WERI-Rb-1 (cell line): ENCODE results near the gene PSAP.
A peak's percentile ranks its signal among the peaks of the same experiment; 100 is the strongest.

Experiments
- DNase-seq: peaks from one replicate; pipeline ENCODE4 v3.0.0-alpha.2; 2020
- H3K27ac ChIP-seq: fragments of 250-450 bp; sonication (Bioruptor Pico); 2 replicates; pipeline ENCODE4 v1.5.1; 2020; ENCODE audit warnings: mild to moderate bottlenecking, moderate library complexity
- H3K27me3 ChIP-seq: fragments of 250-450 bp; sonication (Bioruptor Pico); 2 replicates; pipeline ENCODE4 v1.5.1; 2021; ENCODE audit warnings: mild to moderate bottlenecking, low read depth, moderate library complexity; ENCODE audit not compliant: insufficient read depth, severe bottlenecking
- H3K36me3 ChIP-seq: fragments of 250-450 bp; sonication (Bioruptor Pico); 2 replicates; pipeline ENCODE4 v1.5.1; 2020; ENCODE audit warnings: mild to moderate bottlenecking, moderate library complexity
- H3K4me3 ChIP-seq: 2 replicates; pipeline ENCODE4 v1.5.1; 2011; ENCODE audit warnings: low read depth, mild to moderate bottlenecking, control low read depth, low read length
- H3K9me3 ChIP-seq: fragments of 250-450 bp; sonication (Bioruptor Pico); 2 replicates; pipeline ENCODE4 v1.5.1; 2021; ENCODE audit warnings: mild to moderate bottlenecking, moderate library complexity; ENCODE audit not compliant: severe bottlenecking
- CTCF ChIP-seq: IDR thresholded peaks from 2 replicates; pipeline ENCODE4 v1.5.1; 2011; ENCODE audit warnings: low read depth, mild to moderate bottlenecking, control low read depth, inconsistent platforms, low read length

The PSAP gene

GRCh38 chr10:71780719-71781118 lies 70.3 kb downstream of the PSAP start:
- DNase-seq, result no peak
- no peaks in the 10 kb centered on the region for H3K27me3 ChIP-seq
- no peak overlapping the region for H3K4me3 ChIP-seq
- H3K27ac ChIP-seq, result no peak overlapping the region
- H3K9me3 ChIP-seq, result peaks cover 2% of the 10 kb centered on the region
- H3K36me3 ChIP-seq, result peaks cover 18% of the 10 kb centered on the region
- 0 out of 2 replicates have a peak, but pooled peaks have one; percentile 15 for TF ChIP-seq CTCF

DNA sequence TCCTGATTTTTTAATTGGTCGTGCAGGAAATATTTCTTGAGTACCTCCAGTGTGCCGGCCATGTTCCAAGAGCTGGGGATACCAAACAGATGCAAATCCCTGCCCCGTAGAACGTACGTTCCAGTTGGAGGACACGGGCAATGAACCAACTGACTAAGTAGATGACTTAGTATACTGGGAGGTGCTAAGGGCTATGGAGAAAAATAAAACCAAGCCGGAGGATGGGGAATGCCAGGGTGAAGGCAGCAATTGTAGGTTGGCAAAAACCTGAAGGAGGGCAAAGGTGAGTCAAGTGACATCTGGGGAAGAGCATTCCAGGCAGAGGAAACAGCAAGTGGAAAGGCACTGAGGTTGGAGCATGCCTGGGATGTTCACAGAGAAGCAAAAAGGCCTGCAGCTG lies 70.9 kb downstream of the PSAP start:
- Histone ChIP-seq H3K36me3 (peaks cover 13% of the 10 kb centered on the region), H3K4me3 (no peak overlapping the region), H3K27me3 (no peaks in the 10 kb centered on the region), H3K27ac (no peak overlapping the region), H3K9me3 (peaks cover 2% of the 10 kb centered on the region)
- TF ChIP-seq CTCF, result no peak
- no peak for DNase-seq

DNA sequence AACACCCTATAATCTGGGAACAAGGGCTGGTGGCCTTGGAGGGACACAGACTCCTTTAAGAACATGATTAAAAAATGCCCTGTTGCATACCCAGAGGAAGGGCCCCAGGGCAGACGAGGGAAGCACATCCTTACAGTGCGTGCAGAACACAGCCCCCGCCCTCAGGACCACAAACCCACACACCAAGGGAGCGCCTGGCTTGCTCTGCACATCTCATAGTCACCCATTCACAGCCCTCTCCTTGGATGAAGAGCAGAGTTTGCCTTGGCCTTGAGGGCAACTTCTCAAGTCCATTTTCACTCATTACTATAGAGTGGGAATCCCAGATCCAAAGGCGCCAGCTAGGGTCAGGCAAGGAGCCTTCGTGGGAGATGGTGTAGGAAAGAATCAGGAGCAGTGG lies 71.4 kb downstream of the PSAP start:
- Histone ChIP-seq H3K27ac (no peak overlapping the region), H3K9me3 (peaks cover 2% of the 10 kb centered on the region), H3K36me3 (peaks cover 11% of the 10 kb centered on the region), H3K4me3 (no peak overlapping the region), H3K27me3 (no peaks in the 10 kb centered on the region)
- no peak for DNase-seq
- TF ChIP-seq CTCF, result no peak

GRCh38 chr10:71778071-71778825 lies 72.8 kb downstream of the PSAP start:
- no peak for TF ChIP-seq CTCF
- Histone ChIP-seq H3K27ac (no peak overlapping the region), H3K9me3 (peaks cover 2% of the 10 kb centered on the region), H3K4me3 (no peak overlapping the region), H3K27me3 (no peaks in the 10 kb centered on the region), H3K36me3 (peaks cover 9% of the 10 kb centered on the region)
- DNase-seq, result no peak

DNA sequence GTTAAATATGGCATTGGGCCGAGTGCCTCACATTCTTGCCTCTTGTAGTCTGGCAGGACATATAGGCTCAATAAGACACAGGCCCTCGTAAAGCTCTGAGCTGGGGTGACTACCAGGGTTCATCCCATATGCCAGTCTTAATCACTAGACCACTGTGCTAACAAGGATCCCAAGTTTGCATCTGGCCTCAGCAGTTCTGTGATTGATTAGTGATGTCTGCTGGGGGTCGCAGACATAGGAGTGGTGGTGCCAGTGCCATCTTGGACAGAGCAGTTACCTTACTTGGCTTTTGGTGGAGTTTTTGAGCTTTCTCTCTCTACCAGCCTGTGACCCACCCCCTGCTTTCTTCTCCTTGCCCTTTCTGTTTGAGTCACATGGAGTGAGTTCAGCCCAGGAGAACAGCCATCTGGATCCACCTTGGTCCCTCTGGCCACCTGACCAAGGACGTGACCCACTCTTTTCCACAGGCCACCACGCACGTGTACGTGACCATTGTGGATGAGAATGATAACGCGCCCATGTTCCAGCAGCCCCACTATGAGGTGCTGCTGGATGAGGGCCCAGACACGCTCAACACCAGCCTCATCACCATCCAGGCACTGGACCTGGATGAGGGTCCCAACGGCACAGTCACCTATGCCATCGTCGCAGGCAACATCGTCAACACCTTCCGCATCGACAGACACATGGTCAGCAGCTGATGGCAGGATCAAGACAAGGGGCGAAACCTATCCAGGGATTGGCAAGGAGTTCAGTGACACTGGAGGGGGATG lies 73.7 kb downstream of the PSAP start:
- no peak for DNase-seq
- no peak overlapping the region for H3K27ac ChIP-seq

More for the DNA sequence above, 73.7 kb downstream of the PSAP start:
- Histone ChIP-seq H3K9me3 (peaks cover 2% of the 10 kb centered on the region), H3K36me3 (peaks cover 9% of the 10 kb centered on the region), H3K4me3 (no peak overlapping the region), H3K27me3 (no peaks in the 10 kb centered on the region)
- TF ChIP-seq CTCF, result no peak
